Endometrial microvascular endothelial cells (primary cell): ENCODE results near the gene RPF1. TPM values are rescaled to one million over a fixed set of nuclear protein-coding genes. Genes with fewer than 3 reads are reported as not detected.

Experiments used
- in situ Hi-C: cut with HindIII; loops from 2 replicates; pipeline ENCODE4 v1.10.0; 2017; ENCODE audit warnings: low sequenced_read_pairs, low pct_unique_long_range_greater_than_20kb; ENCODE audit errors: inconsistent ontology term
- total RNA-seq: library from RNA; depleted of rRNA; stranded (reverse); fragments of >200 nt; gene quantifications from one replicate; pipeline ENCODE4 v1.2.3, GENCODE V29; 2015; ENCODE audit errors: inconsistent ontology term

The RPF1 gene
- total RNA-seq, 1 donor from 2014 or later, result 40.0 TPM

GRCh38 chr1:84488107-84488506 is 9.0 kb downstream of the RPF1 start:
- in situ Hi-C loops, result no loop called here

DNA sequence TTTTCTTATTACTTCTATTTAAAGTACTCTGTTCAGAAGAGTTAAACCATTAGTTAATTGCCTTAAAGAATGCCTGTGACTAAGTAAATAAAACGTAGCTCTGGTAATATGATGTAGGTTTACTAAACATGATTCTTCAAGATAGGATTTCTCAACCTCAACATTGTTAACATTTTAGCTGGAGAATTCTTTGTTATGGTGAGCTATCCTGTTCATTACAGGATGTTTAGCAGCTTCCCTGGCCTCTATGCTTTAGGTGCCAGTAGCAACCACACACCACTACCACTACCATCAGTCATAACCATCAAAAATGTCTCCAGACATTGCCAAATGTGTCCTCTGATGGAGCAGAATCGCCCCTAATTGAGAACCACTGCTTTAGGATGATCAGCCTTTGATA is 10.7 kb downstream of the RPF1 start:
- in situ Hi-C loops, result no loop called here

- in situ Hi-C loops, result no loop called here
Measured at GRCh38 chr1:84492726-84493125, 13.7 kb downstream of the RPF1 start.

DNA sequence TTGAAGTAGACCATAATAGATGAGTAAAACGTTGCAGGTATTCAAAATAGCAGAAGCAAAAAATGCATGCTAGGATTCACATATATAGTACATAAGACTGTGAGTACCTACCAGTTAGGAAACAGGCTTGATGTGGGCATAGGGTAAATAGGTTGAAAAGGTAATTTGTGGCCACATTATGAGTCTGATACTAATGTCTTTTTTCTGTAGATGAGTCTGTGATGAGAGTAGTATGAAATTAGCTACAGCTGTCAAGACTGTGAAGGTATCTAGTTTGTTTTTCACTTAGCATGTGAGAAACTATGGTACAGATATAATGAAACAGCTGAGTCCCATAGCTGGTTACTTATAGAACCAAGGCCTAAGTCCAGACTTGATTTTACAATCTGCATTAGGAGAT is 14.7 kb downstream of the RPF1 start:
- in situ Hi-C loops, result no loop called here

GRCh38 chr1:84496498-84496897 is 17.4 kb downstream of the RPF1 start:
- in situ Hi-C loops, result no loop called here

DNA sequence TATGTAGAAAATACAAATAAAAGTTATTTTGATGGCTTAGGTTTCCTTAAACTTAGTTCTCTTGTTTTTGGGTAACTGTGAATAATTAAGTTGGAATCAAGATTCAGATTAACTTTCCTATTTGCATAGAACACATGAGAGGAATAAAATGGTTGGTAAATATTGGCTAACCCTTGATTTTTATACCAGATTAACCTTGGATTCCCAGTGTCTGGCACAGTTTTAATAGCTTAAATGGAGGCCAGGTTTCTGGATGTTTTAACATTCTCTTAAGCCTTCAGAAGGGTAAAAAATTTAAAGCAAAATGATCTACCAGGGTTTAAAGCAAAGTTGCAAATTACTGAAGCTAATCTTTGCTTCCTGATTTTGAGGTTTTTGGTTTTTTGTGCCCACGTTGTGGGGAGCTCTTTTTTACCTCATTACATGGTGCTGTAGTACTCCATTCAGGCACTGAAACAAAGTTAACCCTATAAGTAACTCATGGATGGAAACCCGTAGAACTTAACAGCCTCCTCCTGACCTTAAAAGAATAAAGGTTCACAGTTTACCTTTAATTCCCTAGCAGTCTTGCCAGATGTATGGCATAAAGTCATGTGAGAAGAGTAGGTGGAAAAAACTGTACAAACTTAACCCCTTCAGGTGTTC is 18.7 kb downstream of the RPF1 start:
- in situ Hi-C loops, result no loop called here

DNA sequence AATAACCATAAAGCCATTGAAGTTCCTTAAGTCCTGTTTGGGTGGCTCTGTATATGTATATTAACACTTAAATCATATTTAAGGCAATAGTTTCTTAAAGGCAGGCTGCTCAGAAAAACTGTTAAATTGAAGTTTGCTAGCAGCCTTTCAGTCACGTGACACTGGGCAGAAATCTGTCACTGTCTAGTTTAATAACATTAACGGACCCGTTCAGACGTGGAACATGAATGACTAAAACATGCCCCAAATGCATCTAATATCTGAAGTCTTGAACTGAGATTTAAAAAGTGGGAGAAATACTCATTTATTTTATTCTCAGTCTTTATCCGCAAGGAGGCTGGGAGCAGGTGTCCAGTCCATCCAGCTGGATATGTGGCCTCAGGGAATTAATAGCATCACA is 23.9 kb downstream of the RPF1 start:
- in situ Hi-C loops, result loop anchor here (10.0 kb wide), 1 partner anchor 102 kb away; no protein-coding TSS in a partner anchor

GRCh38 chr1:84504580-84505492 is 25.8 kb downstream of the RPF1 start:
- in situ Hi-C loops, result loop anchor here (10.0 kb wide), 1 partner anchor 100 kb away; no protein-coding TSS in a partner anchor

- in situ Hi-C loops, result loop anchor here (10.0 kb wide), 1 partner anchor 99 kb away; no protein-coding TSS in a partner anchor
Measured at GRCh38 chr1:84505493-84506001, 26.5 kb downstream of the RPF1 start.

DNA sequence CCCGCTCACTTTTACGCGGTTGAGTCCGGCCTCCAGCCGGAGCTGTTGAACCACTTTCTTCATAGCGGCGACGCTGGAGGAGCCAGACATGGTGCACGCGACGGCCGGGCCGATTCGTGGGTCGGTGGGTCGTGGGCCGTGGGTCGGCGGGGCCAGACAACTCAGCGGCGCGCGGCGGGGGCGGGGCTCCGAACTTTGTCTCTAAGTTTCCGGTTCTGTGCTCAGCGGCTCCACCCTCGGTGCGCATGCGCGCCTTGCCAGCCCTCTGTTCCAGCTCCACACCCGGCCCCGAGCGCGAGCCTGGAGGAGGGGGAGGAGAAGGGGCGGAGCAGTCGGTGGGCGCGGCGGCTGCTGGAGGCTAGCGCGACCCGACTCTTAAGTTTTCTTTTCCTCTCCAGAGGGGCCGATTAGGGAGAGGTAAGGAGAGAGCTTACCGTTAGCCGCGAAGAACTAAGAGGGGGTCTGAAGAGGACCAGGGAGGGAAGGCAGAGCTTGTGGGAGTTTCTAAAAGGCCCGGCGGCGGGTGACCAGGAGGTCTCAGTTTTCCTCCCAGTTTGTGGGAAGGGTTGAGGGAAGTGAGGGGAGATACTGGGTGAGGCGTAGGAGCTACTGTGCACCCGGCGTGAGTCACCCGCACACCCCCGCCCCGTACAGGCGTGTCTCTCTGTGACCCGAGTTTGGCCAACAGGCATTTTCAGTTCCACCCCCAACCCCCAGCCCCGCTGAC is 27.1 kb downstream of the RPF1 start, which contains the start of the genes GNG5 and SPATA1:
Gene GNG5 (minus strand): TSS at position 580 of the 727 bp plus-strand sequence. CDS start 490 bp downstream, at position 90.
Gene SPATA1 (plus strand): TSS at position 385 of the 727 bp plus-strand sequence. CDS start 9,974 bp downstream, outside the sequence.
- in situ Hi-C loops, result loop anchor here (10.0 kb wide), 1 partner anchor 99 kb away; no protein-coding TSS in a partner anchor

- in situ Hi-C loops, result loop anchor here (10.0 kb wide), 1 partner anchor 98 kb away; no protein-coding TSS in a partner anchor
Measured at GRCh38 chr1:84506729-84507453, 27.8 kb downstream of the RPF1 start.

- in situ Hi-C loops, result loop anchor here (10.0 kb wide), 1 partner anchor 97 kb away; no protein-coding TSS in a partner anchor
Measured at GRCh38 chr1:84507887-84508286, 28.8 kb downstream of the RPF1 start.

- in situ Hi-C loops, result loop anchor here (10.0 kb wide), 1 partner anchor 96 kb away; no protein-coding TSS in a partner anchor
Measured at GRCh38 chr1:84508510-84508909, 29.4 kb downstream of the RPF1 start.

- in situ Hi-C loops, result loop anchor here (10.0 kb wide), 1 partner anchor 96 kb away; no protein-coding TSS in a partner anchor
Measured at GRCh38 chr1:84509029-84509428, 30.0 kb downstream of the RPF1 start.

- in situ Hi-C loops, result no loop called here
Measured at GRCh38 chr1:84510165-84510564, 31.1 kb downstream of the RPF1 start.

GRCh38 chr1:84510668-84511067 is 31.6 kb downstream of the RPF1 start:
- in situ Hi-C loops, result no loop called here

- in situ Hi-C loops, result no loop called here
Measured at GRCh38 chr1:84524590-84524989, 45.5 kb downstream of the RPF1 start.

DNA sequence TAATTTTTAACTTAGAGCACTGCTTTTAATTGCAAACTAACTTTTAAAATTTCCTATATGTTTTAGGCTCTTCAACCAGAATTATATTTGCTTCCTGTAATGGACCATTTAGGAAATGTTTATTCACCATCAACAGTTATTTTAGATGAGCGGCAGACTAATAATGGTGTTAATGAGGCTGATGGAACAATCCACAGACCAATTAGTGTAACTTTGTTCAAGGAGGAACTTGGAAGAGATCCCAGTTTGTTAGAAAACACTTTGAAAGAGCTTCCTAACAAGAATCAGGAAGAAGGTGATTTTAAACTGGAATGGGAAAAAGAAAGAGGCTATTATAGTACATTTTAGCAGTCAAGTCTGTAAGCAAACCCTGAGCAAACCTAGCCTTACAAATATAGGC is 46.7 kb downstream of the RPF1 start:
- in situ Hi-C loops, result no loop called here
